GM10248 (cell line): ENCODE measurements around the gene SCYGR6.

ENCODE experiments used
- CTCF ChIA-PET: fragments of 300-600 bp; sonication (Branson Sonifier 250); formaldehyde crosslinking; extraction: SDS; loops from one replicate; lab custom pipeline; 2021; ENCODE audit warnings: antibody characterized with exemption; lab: Yijun Ruan, JAX
- POLR2A ChIA-PET: fragments of 350-650 bp; sonication (Branson Sonifier 250); formaldehyde crosslinking; extraction: SDS; loops from one replicate; lab custom pipeline; 2020; ENCODE audit warnings: antibody characterized with exemption; lab: Yijun Ruan, JAX
- DNase-seq: peaks from one replicate; pipeline ENCODE4 v3.0.0; 2012; ENCODE audit errors: extremely low spot score
- CTCF ChIP-seq: IDR thresholded peaks from 2 replicates; pipeline ENCODE4 v1.5.1; 2012; ENCODE audit warnings: mild to moderate bottlenecking, low read depth; ENCODE audit errors: extremely low read depth, missing control alignments, control extremely low read depth

Gene SCYGR6

GRCh38 chr2:227724394-227725039, at the start of gene SCYGR6:
TSS of gene SCYGR6 (minus strand) at chr2:227724757. CDS start at chr2:227724757, 0 bp downstream.
- POLR2A ChIA-PET = no interaction called here

GRCh38 chr2:227774011-227774624, 49.6 kb upstream of the SCYGR6 start:
- peak; percentile 15 for TF ChIP-seq CTCF
- ChIA-PET POLR2A (no interaction called here), CTCF (interaction anchor here (0.8 to 4.4 kb wide), 22 partner anchors 9 to 381 kb away, joined by 3 to 43 read pairs (median 3); partner anchors contain the start of gene DAW1)
- peak; percentile 41 for DNase-seq

More at GRCh38 chr2:227724394-227725039, at the start of gene SCYGR6:
- CTCF ChIA-PET = no interaction called here
- DNase-seq = no peak
- no peak for TF ChIP-seq CTCF

GRCh38 chr2:227772932-227773331, 48.4 kb upstream of the SCYGR6 start:
- ChIA-PET POLR2A (no interaction called here), CTCF (interaction anchor here (1.0 to 4.4 kb wide), 4 partner anchors 9 to 89 kb away, joined by 3 to 43 read pairs (median 6); no protein-coding TSS in a partner anchor)
- DNase-seq = no peak
- TF ChIP-seq CTCF = no peak

- no peak for DNase-seq
- ChIA-PET CTCF (interaction anchor here (1.0 to 4.4 kb wide), 3 partner anchors 10 to 301 kb away, joined by 3 to 43 read pairs (median 5); partner anchors contain the start of gene AGFG1), POLR2A (no interaction called here)
- no peak for TF ChIP-seq CTCF
Observed at GRCh38 chr2:227772197-227772661, 47.7 kb upstream of the SCYGR6 start.

GRCh38 chr2:227767830-227768229, 43.3 kb upstream of the SCYGR6 start:
- DNase-seq = no peak
- no peak for TF ChIP-seq CTCF
- POLR2A ChIA-PET = no interaction called here
- CTCF ChIA-PET = interaction anchor here (1.0 to 4.7 kb wide), 7 partner anchors 12 to 528 kb away, joined by 4 to 46 read pairs (median 15); no protein-coding TSS in a partner anchor

GRCh38 chr2:227766373-227766883, 41.9 kb upstream of the SCYGR6 start:
- ChIA-PET CTCF (interaction anchor here (0.7 to 4.7 kb wide), 66 partner anchors 8 to 733 kb away, joined by 3 to 46 read pairs (median 5); partner anchors contain the start of genes SCYGR5, SLC19A3 and TM4SF20), POLR2A (interaction anchor here (0.6 kb wide), 1 partner anchor 10 kb away, joined by 3 read pairs; no protein-coding TSS in a partner anchor)
- peak; percentile 79 for DNase-seq
- TF ChIP-seq CTCF = peak; percentile 89
